IPS-NIHi7 (cell line): Measurements from ENCODE around the gene HSFX1.
"Not testable (repeated sequence)": the region's sequence is repeated elsewhere in the genome, so short reads cannot be mapped to it uniquely, and the experiment has no call there.

ENCODE experiments used
- DNase-seq: peaks from one replicate; pipeline ENCODE4 v3.0.0; 2012; ENCODE audit warnings: mixed read lengths; ENCODE audit errors: extremely low spot score

Gene HSFX1

GRCh38 chrX:149773768-149774167 is at the start of gene HSFX1:
HSFX1 (plus strand) TSS chrX:149774068; CDS start chrX:149774682, 614 bp downstream.
- DNase-seq, result not testable (repeated sequence)

GRCh38 chrX:149727308-149727707 is 46.6 kb upstream of the HSFX1 start:
- not testable (repeated sequence) for DNase-seq

GRCh38 chrX:149742269-149742668 is 31.6 kb upstream of the HSFX1 start:
- DNase-seq, result not testable (repeated sequence)

GRCh38 chrX:149746390-149747007 is 27.4 kb upstream of the HSFX1 start:
- not testable (repeated sequence) for DNase-seq

- DNase-seq, result no peak
Observed at GRCh38 chrX:149757206-149758067, 16.4 kb upstream of the HSFX1 start.

- DNase-seq, result no peak
Observed at GRCh38 chrX:149758068-149758714, 15.7 kb upstream of the HSFX1 start.

GRCh38 chrX:149758715-149759078 is 15.2 kb upstream of the HSFX1 start:
- not testable (repeated sequence) for DNase-seq

GRCh38 chrX:149759824-149760223 is 14.0 kb upstream of the HSFX1 start:
- DNase-seq, result no peak

GRCh38 chrX:149760965-149761364 is 12.9 kb upstream of the HSFX1 start:
- no peak for DNase-seq

GRCh38 chrX:149761858-149762674 is 11.8 kb upstream of the HSFX1 start:
- not testable (repeated sequence) for DNase-seq

GRCh38 chrX:149762696-149763614 is 10.9 kb upstream of the HSFX1 start:
- DNase-seq, result no peak

- DNase-seq, result not testable (repeated sequence)
Observed at GRCh38 chrX:149770344-149770743, 3.5 kb upstream of the HSFX1 start.

- not testable (repeated sequence) for DNase-seq
Observed at GRCh38 chrX:149773026-149773425, 842 bp upstream of the HSFX1 start.

- not testable (repeated sequence) for DNase-seq
Observed at GRCh38 chrX:149777999-149778398, 4.1 kb downstream of the HSFX1 start.

GRCh38 chrX:149781727-149782126 is 7.9 kb downstream of the HSFX1 start, which contains the start of gene MAGEA9:
MAGEA9 (plus strand) TSS chrX:149781930; CDS start chrX:149786211, 4,281 bp downstream.
- not testable (repeated sequence) for DNase-seq

- DNase-seq, result not testable (repeated sequence)
Observed at GRCh38 chrX:149795531-149795930, 21.7 kb downstream of the HSFX1 start.

- DNase-seq, result no peak
Observed at GRCh38 chrX:149799095-149799714, 25.3 kb downstream of the HSFX1 start.

GRCh38 chrX:149799938-149800337 is 26.1 kb downstream of the HSFX1 start:
- DNase-seq, result no peak

- no peak for DNase-seq
Observed at GRCh38 chrX:149803458-149804062, 29.7 kb downstream of the HSFX1 start.
